Stimulated activated CD4-positive, alpha-beta T cell treated with anti-CD3 and anti-CD28 coated beads, Interleukin-1b, Interleukin-23, amount 100 ng/mL, for 48 hours (primary cell): ENCODE results near the gene LARGE2.

Experiments
- DNase-seq: peaks from one replicate; pipeline ENCODE4 v3.0.0-alpha.2; 2020

Gene LARGE2

DNA sequence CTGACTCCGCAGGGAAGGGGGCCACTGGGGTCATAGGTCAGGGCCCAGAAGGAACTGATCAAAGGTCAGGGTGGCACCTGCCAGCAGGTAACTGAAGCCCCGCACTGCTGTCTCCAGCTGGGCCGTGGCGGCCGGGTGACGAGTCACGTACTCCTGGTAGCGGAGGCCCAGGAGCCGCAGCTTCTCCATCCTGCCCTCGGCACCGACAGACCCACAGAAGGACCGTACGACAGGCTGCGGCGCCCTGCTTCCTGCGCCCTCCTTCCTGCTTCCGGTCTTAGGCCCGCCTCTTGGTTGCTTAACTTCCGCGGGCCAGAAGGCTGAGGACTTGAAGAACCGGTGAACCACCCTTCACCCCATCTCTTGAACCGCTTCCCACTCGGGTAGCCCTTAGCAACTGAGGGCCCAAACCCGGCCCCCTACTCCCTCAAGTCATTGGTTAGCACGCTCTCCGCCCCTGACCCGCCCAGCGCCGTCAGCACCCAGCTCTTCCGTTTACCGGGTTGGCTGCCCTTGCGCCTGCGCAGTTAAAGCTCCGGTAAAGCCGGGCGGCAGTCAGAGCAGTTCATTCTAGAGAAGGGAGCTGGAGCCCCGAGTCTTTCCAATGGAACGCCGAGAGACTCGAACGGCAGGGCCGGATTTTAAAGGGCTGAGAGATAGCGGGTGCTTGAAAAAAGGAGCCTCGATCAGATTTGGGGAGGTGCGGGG is 4.7 kb upstream of the LARGE2 start, which contains the start of gene PEX16:
Gene PEX16, minus strand, starts transcription at position 255 of the 708 bp plus-strand sequence. Its CDS starts 66 bp downstream, at position 189.
- DNase-seq: peak; percentile 98

DNA sequence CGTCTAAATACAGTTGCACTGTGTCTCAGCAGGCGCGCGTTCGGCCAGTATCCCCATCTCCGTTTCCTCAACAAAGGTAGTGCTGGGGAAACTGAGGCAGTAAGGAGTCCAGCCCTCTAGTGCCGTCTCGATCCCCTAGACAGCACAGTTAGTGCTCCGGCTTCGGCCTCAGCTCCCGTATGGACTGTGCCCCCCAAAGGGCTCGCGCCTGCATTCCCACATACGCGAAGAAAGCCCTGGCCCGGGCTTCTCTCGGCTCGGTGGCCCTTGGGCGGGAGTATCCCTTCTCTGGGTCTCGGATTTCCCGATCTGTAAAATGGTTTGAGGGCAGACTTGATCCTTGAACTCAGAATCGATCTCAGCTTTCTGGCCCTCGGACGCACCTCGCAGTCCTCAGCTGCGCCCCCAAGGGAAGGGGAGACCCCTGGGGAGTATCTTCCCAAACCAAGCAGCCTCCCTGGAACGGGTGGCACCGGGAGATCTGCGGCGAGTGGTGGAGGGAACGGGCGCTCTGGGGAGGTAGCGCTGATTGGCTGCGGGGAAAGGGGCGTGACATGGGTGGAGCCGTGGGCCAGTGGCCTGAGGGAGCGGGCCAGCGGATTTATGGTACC is 4.0 kb upstream of the LARGE2 start:
- peak; percentile 55 for DNase-seq

DNA sequence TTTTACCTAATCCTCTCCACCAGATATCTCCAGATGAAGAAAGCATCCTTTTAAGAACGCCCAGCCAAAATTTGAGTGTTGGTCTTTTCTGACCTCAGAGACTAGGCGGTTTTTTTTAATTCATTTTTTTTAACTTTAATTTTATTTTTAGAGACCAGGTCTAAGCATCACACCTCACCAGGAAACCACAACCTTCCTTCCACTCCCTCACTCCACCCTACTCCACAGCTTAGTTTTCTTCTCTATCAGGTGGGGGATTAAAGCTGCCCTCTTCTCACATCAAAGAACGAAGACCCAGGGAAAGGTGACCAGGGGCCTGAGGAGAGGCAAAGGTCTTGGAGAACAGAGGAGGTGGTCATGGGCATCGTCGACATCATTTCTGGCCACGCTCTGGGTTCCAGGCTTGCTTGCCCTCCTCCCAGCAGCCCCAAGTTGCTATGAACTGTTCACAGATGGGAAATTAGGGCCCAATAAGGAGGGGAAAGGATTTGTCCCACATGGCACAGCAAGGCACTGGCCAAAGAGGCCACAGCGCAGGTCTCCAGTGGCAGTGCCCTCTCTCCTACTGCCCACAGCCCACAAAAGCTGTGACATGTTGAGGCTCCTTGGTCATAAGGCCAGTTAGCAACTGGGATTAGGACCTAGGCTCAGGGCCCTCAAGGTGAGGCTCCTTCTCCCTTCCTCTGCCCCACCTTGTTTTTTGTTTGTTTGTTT is 3.3 kb upstream of the LARGE2 start:
- DNase-seq: no peak

- DNase-seq: no peak
These were observed 2.5 kb upstream of the LARGE2 start for GRCh38 chr11:45919806-45920530.

DNA sequence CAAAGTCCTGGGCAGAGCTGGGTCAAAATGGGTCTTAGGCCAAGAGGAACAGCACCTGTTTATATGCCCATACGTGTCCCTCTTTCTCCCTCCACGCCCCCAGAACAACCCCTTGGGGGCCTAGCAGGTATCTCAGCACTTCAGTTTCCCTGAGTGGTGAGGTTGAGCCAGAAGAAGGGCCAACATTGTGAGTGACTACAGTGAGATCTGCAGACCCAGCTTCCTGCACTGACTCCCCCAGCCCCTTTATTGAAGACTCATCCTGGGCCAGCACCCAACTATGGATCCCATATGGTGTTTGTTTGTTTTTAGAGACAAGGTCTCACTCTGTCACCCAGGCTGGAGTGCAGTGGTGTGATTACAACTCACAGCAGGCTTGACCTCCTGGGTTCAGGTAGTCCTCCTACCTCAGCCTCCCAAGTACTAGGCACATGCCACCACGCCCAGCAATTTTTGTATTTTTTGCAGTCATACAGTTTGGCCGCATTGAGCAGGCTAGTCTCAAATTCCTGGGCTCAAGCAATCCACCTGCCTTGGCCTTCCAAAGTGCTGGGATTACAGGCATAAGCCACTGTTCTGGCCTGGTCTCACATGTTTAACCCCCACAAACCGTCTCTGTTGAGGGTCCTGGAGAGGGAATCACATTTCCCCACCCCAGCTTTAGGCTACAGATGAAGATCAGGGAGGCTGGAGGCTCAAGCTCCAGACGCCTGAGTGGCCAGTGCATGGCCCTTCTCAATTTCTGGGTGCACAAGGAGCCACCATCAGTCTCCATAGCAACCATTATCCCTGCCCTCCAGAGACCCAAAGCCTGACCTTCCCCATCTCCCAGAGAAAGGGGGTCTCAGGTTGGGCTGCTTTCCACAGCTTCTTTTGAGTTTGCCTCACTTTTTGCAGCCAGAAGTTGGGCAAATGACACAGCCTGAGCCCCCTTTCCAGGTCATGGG is 1.7 kb upstream of the LARGE2 start:
- no peak for DNase-seq

DNA sequence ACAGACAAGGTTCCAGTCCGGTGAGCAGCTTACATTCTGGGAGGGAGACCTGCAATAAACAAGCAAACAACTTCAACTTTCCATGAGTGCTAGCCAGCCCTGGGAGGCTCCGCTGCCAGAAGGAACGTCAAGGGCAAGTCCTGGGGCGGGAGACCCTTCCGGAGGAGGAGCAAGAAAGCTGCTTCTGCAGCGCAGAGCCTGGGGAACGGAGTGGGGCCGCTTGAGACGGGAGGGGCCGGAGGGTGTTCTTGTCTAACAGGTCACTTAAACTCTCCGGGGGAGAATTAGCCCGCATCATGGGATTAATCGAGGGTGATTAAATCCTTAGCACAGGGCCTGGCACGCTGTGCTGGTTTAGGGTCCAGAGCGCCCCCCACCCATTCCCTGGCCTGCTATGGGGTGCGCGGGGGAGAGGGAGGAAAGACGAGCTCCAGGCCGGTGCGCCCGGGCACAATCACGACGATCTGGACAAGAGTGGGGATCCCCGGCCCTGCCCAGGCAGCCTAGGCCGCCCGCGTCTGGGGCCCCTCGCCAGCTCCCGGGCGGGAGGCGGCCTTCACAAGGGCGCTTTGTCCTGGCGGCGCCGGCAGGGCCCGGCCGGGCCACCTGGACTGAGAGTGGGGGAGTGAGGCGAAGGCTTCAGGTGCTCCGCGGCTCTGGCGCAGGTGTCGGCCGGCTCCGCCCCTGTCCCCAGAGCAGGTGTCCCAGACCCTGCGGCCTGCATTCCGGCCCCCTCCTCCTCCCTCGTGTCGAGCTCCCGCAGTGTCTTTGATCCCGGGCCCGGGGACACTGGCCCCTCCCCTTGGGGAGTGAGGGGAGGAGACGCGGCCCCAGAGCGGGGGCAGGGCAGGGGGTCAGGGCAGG is 663 bp upstream of the LARGE2 start:
- DNase-seq: no peak

- no peak for DNase-seq
These were observed 1.8 kb downstream of the LARGE2 start for GRCh38 chr11:45924036-45924915.

DNA sequence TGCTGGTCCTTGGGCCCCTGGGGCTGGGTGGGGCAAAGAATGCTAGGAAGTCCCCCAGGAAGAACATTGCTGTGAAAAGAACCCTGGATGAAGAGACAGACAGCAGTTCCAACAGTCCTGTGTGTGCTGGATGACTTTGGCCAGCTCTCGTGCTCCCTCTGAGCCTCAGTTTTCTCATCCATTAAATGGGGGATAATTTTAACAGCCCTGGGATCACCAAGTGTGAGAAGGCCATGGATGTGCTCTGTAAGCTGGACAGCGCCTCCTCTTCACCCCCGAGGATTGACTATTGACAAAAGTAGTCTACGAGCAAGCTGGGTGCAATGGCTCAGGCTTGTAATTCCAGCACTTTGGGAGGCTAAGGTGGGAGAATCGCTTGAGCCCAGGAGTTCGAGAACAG is 2.5 kb downstream of the LARGE2 start:
- DNase-seq: no peak

- no peak for DNase-seq
These were observed 3.1 kb downstream of the LARGE2 start for GRCh38 chr11:45925550-45925949.

GRCh38 chr11:45926001-45926401 is 3.5 kb downstream of the LARGE2 start:
- no peak for DNase-seq

GRCh38 chr11:45926536-45927331 is 4.3 kb downstream of the LARGE2 start:
- no peak for DNase-seq

DNA sequence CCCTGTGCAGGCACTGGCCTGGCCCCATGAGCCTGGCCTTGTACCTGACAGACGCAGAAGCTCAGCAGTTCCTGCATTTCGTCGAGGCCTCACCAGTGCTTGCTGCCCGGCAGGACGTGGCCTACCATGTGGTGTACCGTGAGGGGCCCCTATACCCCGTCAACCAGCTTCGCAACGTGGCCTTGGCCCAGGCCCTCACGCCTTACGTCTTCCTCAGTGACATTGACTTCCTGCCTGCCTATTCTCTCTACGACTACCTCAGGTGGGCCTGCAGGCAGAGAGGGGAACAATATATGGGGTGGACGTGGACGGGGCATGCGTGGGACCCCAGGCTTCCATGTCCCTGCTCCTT is 4.9 kb downstream of the LARGE2 start:
- no peak for DNase-seq

DNA sequence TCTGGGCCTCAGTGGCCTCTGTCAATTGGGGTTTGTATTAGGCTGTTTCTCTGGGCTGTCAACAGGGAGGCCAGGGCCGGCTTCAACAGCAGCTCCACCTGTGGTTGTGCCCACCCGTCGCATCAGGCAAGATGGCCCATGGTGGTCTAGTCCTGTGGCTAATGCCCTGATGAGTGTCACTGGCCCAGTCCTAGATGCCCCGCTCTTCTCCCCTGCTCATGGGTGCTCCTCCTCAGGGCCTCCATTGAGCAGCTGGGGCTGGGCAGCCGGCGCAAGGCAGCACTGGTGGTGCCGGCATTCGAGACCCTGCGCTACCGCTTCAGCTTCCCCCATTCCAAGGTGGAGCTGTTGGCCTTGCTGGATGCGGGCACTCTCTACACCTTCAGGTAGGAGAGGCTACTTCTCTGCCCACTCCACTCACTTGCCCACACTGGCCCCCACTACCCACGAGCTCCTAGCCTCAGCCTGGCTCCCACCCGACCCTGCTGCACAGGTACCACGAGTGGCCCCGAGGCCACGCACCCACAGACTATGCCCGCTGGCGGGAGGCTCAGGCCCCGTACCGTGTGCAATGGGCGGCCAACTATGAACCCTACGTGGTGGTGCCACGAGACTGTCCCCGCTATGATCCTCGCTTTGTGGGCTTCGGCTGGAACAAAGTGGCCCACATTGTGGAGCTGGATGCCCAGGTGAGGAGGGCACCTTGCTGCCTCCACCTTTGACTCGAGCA is 5.4 kb downstream of the LARGE2 start:
- DNase-seq: no peak

DNA sequence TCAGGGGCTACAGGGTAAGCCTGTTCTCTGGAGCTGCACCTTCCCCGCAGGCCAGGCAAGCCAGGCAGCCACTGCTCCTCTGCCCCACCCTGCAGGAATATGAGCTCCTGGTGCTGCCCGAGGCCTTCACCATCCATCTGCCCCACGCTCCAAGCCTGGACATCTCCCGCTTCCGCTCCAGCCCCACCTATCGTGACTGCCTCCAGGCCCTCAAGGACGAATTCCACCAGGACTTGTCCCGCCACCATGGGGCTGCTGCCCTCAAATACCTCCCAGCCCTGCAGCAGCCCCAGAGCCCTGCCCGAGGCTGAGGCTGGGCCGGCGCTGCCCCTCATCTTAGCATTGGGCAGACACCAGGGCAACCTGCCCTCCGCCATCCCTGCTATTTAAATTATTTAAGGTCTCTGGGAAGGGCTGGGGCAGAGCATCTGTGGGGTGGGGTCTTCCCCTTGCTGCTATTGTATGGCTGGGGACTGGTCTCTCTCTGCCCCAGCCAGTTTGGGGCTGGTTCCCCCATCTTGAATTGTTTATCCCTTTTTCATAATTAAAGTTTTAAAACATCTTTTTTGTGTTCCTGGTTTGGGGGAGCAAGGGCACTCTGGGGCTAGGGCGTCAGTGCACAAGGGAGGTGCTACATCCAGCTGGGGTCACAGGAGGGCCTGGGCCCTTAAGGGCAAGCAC is 6.2 kb downstream of the LARGE2 start:
- no peak for DNase-seq

DNA sequence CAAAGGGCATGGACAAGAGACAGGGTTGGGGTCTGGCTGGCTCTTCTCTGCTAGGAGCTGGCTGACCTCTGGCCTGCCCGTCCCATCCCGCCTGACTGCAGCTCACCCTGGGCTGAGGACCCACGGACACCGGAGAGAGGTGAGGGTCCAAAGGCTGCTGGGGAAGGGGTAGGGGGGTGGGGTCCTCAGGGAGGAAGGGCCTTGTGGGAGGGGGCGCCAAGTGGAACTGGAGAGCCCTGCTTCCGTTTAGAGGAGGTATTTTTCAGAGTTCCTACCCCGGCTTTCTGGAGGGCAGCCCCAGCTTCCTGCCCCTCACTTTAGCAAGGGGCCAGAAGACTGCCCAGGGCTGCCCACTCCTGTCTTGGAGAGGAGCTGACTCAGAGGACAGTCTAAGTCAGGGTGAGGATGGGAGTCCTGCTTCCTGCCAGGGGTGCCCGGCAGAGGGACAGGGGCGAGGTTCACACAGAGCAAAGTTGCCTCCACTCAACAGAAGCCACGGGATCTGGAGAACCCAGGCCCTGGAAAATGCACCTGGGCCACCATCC is 7.1 kb downstream of the LARGE2 start:
- no peak for DNase-seq

DNA sequence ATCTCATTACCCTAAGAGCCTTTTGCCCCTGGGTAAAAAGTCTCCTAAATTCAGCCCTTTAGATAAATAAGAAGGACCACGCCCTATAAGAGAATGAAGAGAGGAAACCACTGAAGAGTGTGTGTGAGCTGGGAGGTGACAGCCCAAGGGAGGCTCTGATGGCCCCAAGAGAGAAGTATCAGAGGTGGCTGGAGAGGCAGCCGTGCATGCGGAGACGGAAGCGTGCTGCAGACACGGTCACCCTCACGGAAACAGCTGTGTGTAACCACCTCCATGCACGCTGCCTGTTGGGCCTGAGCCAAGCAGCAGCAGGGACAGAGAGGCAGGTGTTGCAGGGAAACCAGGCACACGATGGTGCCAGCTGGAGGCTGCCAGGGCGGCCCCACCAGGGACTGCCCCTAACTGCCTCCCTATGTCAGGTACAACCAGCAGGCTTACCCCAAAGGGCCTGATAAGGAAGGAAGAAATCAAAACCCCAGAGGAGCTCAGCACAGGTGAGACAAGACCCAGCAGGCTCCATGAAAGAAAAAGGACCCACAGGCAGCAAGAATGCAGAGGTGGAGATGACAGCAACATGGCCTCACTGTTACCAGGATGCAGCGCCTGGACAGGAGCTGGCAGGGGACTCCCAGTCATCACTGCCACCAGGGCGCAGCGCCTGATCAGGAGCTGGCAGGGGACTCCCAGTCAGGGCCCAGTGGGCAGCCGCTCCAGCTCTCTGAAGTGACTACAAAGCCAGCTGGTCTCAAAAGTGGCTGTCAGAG is 7.8 kb downstream of the LARGE2 start:
- DNase-seq: no peak
